GM12872 (cell line): ENCODE measurements around the gene USP48.
A peak's percentile ranks its signal among the peaks of the same experiment; 100 is the strongest.

Experiments used
- TF ChIP-seq, protein P1 (sequence below): IDR thresholded peaks from 3 replicates; pipeline ENCODE4 v1.5.1; 2011; ENCODE audit warnings: low read depth, mild to moderate bottlenecking, low read length, moderate library complexity; ENCODE audit not compliant: insufficient read depth

The USP48 gene

DNA sequence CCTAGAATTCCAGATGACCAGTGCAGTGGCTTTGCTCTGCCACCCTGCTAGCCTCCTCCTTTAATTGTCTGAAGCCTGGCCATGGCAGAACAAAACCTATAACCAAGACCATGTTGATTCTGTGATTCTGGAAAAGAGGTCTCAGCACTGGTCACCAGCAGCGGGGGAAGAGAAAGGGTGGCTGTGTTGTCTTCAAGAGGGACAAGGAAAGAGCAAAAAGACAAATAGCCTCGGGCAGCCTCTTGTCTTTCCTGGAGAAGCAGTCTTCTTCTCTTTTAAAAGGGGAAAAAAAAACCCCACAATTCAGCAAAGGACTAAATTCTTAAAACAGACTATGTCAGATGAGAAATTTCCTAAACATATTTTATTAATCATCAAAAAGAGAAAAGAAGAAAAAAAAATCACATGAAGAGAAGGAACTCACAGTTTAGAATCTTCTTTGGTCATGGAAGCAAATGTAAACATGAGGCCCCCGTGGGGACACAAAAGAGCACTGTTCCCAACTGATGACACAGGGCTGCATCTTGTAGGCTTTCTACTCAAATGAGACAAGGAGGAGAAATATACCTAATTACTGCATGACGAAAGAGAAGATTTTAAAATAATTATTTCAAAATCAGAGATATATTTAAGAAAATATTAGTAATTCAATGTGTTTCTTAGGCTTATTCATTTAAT, 77.5 kb downstream of the USP48 start:
- TF ChIP-seq, protein P1, sequence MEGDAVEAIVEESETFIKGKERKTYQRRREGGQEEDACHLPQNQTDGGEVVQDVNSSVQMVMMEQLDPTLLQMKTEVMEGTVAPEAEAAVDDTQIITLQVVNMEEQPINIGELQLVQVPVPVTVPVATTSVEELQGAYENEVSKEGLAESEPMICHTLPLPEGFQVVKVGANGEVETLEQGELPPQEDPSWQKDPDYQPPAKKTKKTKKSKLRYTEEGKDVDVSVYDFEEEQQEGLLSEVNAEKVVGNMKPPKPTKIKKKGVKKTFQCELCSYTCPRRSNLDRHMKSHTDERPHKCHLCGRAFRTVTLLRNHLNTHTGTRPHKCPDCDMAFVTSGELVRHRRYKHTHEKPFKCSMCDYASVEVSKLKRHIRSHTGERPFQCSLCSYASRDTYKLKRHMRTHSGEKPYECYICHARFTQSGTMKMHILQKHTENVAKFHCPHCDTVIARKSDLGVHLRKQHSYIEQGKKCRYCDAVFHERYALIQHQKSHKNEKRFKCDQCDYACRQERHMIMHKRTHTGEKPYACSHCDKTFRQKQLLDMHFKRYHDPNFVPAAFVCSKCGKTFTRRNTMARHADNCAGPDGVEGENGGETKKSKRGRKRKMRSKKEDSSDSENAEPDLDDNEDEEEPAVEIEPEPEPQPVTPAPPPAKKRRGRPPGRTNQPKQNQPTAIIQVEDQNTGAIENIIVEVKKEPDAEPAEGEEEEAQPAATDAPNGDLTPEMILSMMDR, result no peak

DNA sequence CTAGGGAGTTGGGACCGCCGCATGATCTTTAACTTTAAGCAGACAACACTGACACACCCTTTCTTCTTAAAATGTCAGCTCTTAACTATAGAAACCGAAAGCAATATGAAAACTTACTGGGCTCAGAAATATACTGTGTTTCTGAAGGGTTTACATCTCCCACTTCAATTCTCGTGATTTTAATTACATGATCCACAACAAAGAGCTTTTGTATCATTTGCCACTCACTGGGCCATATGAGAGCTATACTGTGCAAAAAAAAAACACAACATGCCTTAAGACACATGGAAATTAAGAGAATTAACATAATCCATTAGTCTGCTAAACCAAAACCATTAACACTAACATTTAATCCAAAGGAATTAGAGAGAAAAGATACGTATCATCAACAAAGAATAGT, 78.8 kb downstream of the USP48 start:
- TF ChIP-seq, protein P1, result no peak

DNA sequence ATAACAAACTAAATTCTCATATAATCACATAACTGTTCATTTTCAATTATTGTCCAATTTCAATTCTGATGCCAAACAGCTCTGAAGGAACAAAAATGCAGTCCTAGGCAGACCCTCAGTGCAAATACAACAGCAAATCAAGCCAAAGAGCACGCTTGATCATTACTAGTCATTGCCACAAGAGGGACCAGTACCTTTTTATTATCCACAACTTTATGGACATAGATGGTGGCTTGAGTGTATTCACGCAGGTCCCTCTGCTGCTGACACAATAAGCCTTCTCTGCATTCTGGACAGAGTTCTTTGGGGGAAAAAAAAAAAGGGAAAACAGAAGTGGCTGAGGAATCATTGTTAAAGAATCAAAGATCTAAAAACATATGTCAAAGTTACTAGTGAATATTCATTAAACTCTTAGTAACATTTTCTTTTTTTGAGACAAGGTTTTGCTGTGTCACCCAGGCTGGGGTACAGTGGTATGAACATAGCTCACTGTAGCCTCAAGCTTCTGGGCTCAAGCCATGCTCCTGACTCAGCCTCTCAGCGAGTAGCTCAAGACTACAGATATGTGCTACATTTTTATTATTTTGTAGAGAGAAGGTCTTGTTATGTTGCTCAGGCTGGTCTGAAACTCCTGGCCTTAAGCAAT, 79.5 kb downstream of the USP48 start:
- TF ChIP-seq, protein P1, result peak; percentile 58

DNA sequence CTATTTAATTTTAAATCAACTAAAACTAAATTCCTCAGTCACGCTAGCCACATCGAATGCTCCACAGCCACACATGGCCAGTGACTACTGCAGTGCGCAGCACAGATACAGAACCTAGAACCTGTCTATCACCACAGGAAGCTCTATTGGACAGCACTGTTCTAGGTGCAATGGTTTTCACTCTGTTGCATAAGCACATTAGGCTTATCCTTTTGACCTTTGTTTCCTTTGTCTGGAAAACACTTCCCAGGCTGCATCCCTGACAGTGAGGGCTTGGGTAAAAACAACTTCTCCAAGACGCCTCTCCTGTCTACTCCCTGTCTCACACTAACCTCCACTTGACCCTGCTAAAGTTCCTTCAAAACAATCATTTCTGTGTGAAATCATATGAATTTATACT, 80.2 kb downstream of the USP48 start:
- TF ChIP-seq, protein P1, result no peak

DNA sequence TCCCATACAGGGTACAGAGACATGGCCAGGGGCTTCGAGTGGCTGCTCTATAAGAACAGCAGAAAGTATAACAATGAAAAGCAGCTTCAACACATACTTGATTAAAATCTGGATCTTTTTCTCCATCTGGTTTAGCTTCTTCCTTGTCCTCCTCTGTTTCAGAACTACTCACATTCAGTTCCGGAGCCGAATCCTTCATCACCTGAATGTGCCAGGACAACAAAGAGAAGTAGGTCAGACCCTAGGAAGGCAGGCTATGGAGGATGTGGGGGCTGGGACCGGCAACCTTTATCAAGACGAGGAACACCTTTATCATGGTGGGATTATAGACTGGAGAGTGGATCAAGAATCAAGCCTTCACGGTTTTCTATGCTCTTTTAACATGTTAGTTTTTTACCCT, 81.5 kb downstream of the USP48 start:
- TF ChIP-seq, protein P1, result no peak

DNA sequence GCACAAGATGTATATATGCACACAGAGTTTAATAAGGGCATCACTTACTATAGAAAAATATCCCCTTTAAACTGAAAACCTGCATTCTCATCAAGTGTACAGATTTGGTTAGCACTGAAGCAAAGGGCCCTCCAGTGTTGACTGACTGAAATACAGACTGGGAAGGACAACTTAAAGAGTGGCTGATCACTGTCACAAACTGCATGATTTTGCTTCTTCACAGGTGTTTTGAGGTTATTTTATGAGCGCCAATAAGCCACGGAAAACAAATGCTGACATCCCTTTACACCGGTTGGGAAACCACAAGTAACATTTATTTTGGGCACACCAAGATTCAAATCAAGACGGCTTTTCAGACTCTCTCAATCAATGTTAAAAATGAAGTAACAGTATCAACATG, 82.9 kb downstream of the USP48 start:
- TF ChIP-seq, protein P1, result no peak

DNA sequence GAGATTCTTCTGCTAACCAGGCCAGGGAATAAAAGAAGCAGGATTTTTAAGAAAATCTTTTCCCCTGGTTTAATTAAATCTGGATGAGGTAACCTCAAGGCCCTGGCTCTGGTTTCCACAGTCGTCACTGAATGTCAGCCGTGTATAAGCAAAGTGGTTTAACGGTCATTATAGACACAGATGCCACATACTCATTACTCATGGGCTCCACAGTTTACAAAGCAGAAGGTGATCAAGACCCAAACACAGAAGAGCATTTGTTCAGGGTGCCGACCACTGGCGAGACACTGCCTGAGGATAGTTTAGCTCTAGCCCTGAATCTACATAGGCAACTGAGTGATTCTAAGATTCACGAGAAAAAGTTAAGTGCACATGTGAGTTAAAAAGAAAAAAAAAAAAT, 86.0 kb downstream of the USP48 start:
- TF ChIP-seq, protein P1, result no peak
